ENCODE results near the gene FGF6. TPM values are rescaled to one million over a fixed set of nuclear protein-coding genes. Genes with fewer than 3 reads are reported as not detected.

FGF6 gene
- total and polyA plus RNA-seq, 10 of the 15 experiments (the other 5 are each of a cell fraction or from before 2014, with no cell fraction given) = not detected

DNA sequence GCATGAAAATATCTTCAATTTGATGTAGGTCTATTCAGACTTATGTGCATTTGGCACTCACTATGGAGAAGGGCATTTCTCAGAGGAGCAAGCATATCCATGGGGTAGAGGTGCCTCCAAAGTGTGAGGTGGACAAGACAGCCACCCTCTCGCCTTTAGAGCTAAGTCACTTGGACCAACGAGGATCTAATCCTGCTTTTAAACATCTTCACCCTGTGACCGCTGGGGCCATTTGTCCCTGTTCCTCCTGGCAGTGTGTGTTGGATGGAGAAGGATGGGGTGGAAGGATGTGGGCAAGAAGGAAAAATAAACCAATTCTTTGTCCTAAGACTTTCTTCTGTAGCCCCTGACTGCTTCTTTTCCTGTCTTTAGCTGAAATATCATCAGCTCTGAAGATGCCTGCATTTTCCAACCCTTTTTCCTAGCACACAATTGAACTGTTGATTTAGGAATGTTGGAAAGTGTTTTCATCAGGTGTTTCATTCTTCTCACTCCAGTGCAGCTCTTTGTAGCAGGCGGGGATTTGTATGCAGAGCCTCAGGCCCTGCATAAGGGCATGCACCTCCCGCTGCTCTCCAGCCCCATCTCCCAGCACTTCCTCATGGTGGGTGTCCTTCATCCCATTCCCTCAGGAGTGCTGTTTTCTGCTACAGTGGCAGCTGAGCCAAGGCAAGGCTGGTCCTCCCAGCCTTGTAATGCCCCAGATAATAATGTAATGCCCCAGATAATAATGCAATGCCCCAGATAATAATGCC is 5.3 kb downstream of the FGF6 start:
- Histone ChIP-seq H3K27me3 (replicated peaks in 1 of 2; ENCODE audit: control insufficient read depth in 2 of 2, insufficient read depth in 2 of 2, low read length in 1 of 2) (peaks cover 0 to 3% of the 10 kb centered on the region in 2 experiments; a peak in 3 of 4 replicates), H4K20me1 (ENCODE audit: control insufficient read depth, insufficient read depth) (no peaks in the 10 kb centered on the region), H3K9ac (ENCODE audit: control insufficient read depth, insufficient read depth, low read length) (no peak overlapping the region), H3K4me3 (no peak overlapping the region), H3K27ac (ENCODE audit: control insufficient read depth, insufficient read depth) (no peak overlapping the region), H3K79me2 (ENCODE audit: control insufficient read depth, insufficient read depth, low read length) (no peaks in the 10 kb centered on the region), H3K36me3 (ENCODE audit: control insufficient read depth in 2 of 2, insufficient read depth in 2 of 2, low read length in 1 of 2) (no peaks in the 10 kb centered on the region), H3K9me3 (replicated peaks; ENCODE audit: control insufficient read depth, insufficient read depth, low read length) (peaks cover 3% of the 10 kb centered on the region; the same call in 2 of the 3 replicates), H3K4me2 (ENCODE audit: control insufficient read depth, insufficient read depth) (no peak overlapping the region), H3K4me1 (ENCODE audit: control insufficient read depth, insufficient read depth, low read length) (0 out of 2 replicates have a peak, but pooled peaks cover 6% of the 10 kb centered on the region), H2AFZ (ENCODE audit: control insufficient read depth, low read depth, low read length) (no peak overlapping the region)
- ATAC-seq (no peak), FAIRE-seq (no peak), DNase-seq (ENCODE audit: low read depth, low spot score) (no peak)
- 45% methylated on average over 4 of the region's 5 CpGs for WGBS (ENCODE audit: insufficient coverage, insufficient replicate concordance, low lambda C conversion rate, missing lambda C conversion rate)
- POLR2A ChIA-PET = no interaction called here
- BruUV-seq (replicated peaks) = no TSS peak
- CTCF ChIA-PET = no interaction called here
- TF ChIP-seq, protein P1, sequence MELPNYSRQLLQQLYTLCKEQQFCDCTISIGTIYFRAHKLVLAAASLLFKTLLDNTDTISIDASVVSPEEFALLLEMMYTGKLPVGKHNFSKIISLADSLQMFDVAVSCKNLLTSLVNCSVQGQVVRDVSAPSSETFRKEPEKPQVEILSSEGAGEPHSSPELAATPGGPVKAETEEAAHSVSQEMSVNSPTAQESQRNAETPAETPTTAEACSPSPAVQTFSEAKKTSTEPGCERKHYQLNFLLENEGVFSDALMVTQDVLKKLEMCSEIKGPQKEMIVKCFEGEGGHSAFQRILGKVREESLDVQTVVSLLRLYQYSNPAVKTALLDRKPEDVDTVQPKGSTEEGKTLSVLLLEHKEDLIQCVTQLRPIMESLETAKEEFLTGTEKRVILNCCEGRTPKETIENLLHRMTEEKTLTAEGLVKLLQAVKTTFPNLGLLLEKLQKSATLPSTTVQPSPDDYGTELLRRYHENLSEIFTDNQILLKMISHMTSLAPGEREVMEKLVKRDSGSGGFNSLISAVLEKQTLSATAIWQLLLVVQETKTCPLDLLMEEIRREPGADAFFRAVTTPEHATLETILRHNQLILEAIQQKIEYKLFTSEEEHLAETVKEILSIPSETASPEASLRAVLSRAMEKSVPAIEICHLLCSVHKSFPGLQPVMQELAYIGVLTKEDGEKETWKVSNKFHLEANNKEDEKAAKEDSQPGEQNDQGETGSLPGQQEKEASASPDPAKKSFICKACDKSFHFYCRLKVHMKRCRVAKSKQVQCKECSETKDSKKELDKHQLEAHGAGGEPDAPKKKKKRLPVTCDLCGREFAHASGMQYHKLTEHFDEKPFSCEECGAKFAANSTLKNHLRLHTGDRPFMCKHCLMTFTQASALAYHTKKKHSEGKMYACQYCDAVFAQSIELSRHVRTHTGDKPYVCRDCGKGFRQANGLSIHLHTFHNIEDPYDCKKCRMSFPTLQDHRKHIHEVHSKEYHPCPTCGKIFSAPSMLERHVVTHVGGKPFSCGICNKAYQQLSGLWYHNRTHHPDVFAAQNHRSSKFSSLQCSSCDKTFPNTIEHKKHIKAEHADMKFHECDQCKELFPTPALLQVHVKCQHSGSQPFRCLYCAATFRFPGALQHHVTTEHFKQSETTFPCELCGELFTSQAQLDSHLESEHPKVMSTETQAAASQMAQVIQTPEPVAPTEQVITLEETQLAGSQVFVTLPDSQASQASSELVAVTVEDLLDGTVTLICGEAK (IDR thresholded peaks at IDR 0.05; ENCODE audit: borderline replicate concordance) = no peak
- TF ChIP-seq DPF2 (IDR thresholded peaks at IDR 0.05) (no peak), RELA (IDR thresholded peaks at IDR 0.05; ENCODE audit: borderline replicate concordance, partially characterized antibody) (no peak)
- TF ChIP-seq, protein P2, sequence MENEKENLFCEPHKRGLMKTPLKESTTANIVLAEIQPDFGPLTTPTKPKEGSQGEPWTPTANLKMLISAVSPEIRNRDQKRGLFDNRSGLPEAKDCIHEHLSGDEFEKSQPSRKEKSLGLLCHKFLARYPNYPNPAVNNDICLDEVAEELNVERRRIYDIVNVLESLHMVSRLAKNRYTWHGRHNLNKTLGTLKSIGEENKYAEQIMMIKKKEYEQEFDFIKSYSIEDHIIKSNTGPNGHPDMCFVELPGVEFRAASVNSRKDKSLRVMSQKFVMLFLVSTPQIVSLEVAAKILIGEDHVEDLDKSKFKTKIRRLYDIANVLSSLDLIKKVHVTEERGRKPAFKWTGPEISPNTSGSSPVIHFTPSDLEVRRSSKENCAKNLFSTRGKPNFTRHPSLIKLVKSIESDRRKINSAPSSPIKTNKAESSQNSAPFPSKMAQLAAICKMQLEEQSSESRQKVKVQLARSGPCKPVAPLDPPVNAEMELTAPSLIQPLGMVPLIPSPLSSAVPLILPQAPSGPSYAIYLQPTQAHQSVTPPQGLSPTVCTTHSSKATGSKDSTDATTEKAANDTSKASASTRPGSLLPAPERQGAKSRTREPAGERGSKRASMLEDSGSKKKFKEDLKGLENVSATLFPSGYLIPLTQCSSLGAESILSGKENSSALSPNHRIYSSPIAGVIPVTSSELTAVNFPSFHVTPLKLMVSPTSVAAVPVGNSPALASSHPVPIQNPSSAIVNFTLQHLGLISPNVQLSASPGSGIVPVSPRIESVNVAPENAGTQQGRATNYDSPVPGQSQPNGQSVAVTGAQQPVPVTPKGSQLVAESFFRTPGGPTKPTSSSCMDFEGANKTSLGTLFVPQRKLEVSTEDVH (IDR thresholded peaks at IDR 0.05; ENCODE audit: low read depth, partially characterized antibody) = no peak
- intact Hi-C loops (cut with micrococcal nuclease; ENCODE audit: unreplicated experiment) (no loop called here), in situ Hi-C loops (cut with MboI) (no loop called here)
- SMC1A ChIA-PET (ENCODE audit: uncharacterized antibody, unreplicated experiment) = no interaction called here
- RAD21 ChIA-PET (ENCODE audit: unreplicated experiment) = no interaction called here

All from GM12878 (cell line).